VCaP (cell line): Measurements from ENCODE around the gene ELOA.

Source experiments
- H3K27ac ChIP-seq: fragments of 450-650 bp; 2 replicates; pipeline ENCODE4 v1.5.1; 2017
- CTCF ChIP-seq: fragments of 450-650 bp; conservative IDR thresholded peaks from 2 replicates; pipeline ENCODE4 v1.5.1; 2017; ENCODE audit warnings: mild to moderate bottlenecking, moderate library complexity

The ELOA gene

GRCh38 chr1:23741609-23742008 is 1.7 kb upstream of the ELOA start:
- no peak for TF ChIP-seq CTCF
- no peak overlapping the region; the same call in 1 of the 2 replicates for H3K27ac ChIP-seq

GRCh38 chr1:23742670-23743286 is 493 bp upstream of the ELOA start:
- peak overlapping the region; percentile 93 for H3K27ac ChIP-seq

GRCh38 chr1:23745515-23745914 is 2.2 kb downstream of the ELOA start:
- peak overlapping the region; percentile 93 for H3K27ac ChIP-seq
- TF ChIP-seq CTCF = peak; percentile 59; the same call in 1 of the 2 replicates

More at GRCh38 chr1:23742670-23743286, 493 bp upstream of the ELOA start:
- no peak for TF ChIP-seq CTCF

DNA sequence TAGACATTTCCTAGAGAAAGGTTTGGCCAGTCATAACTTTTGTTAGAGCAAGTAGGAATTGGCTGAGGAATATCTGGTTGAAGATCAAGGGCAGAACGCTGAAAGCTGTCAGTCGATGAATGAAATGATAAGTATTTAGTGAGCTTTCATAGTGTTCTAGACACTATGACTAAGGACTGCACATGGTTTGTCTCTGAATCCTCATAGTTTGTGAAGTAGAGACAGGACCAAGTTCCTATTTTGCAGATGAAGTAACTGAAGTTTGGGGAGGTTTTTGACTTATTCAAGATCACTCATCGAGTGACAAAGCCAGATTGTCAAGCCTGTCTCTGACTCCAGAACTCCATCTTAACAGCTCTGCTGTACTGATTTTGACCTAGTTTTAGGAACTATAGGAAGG is 4.7 kb downstream of the ELOA start:
- TF ChIP-seq CTCF = no peak

DNA sequence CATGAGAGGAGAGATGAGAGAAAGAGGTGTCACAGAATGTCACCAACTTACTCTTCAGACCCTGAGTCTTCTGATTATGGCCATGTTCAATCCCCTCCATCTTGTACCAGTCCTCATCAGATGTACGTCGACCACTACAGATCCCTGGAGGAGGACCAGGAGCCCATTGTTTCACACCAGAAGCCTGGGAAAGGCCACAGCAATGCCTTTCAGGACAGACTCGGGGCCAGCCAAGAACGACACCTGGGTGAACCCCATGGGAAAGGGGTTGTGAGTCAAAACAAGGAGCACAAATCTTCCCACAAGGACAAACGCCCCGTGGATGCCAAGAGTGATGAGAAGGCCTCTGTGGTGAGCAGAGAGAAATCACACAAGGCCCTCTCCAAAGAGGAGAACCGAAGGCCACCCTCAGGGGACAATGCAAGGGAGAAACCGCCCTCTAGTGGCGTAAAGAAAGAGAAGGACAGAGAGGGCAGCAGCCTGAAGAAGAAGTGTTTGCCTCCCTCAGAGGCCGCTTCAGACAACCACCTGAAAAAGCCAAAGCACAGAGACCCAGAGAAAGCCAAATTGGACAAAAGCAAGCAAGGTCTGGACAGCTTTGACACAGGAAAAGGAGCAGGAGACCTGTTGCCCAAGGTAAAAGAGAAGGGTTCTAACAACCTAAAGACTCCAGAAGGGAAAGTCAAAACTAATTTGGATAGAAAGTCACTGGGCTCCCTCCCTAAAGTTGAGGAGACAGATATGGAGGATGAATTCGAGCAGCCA is 8.0 kb downstream of the ELOA start:
- no peak overlapping the region for H3K27ac ChIP-seq
- peak; percentile 91 for TF ChIP-seq CTCF

More for the DNA sequence above, 4.7 kb downstream of the ELOA start:
- H3K27ac ChIP-seq = no peak overlapping the region

GRCh38 chr1:23751815-23752200 is 8.5 kb downstream of the ELOA start:
- H3K27ac ChIP-seq = no peak overlapping the region
- no peak for TF ChIP-seq CTCF

DNA sequence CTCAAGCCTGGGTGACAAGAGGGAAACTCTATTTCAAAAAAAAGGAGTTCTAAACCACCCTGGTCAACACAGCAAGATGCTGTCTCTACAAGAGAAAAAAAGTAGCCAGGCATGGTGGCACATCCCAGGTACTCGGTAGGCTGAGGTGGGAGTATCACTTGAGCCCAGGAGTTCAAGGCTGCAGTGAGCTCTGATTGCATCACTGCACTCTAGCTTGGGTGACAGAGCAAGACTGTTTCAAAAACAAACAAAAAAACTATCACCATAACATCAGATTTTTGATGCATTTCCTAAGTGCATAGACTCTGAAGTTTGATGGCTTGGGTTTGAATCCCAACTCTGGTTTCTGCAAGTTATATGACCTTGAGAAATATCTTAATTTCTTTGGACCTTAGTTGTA is 9.6 kb downstream of the ELOA start:
- TF ChIP-seq CTCF = no peak
- H3K27ac ChIP-seq = no peak overlapping the region
